RPMI8226 (cell line): ENCODE measurements around the gene MYOG.

Experiments
- DNase-seq: peaks from one replicate; pipeline ENCODE4 v3.0.0-alpha.2; 2015

MYOG gene

DNA sequence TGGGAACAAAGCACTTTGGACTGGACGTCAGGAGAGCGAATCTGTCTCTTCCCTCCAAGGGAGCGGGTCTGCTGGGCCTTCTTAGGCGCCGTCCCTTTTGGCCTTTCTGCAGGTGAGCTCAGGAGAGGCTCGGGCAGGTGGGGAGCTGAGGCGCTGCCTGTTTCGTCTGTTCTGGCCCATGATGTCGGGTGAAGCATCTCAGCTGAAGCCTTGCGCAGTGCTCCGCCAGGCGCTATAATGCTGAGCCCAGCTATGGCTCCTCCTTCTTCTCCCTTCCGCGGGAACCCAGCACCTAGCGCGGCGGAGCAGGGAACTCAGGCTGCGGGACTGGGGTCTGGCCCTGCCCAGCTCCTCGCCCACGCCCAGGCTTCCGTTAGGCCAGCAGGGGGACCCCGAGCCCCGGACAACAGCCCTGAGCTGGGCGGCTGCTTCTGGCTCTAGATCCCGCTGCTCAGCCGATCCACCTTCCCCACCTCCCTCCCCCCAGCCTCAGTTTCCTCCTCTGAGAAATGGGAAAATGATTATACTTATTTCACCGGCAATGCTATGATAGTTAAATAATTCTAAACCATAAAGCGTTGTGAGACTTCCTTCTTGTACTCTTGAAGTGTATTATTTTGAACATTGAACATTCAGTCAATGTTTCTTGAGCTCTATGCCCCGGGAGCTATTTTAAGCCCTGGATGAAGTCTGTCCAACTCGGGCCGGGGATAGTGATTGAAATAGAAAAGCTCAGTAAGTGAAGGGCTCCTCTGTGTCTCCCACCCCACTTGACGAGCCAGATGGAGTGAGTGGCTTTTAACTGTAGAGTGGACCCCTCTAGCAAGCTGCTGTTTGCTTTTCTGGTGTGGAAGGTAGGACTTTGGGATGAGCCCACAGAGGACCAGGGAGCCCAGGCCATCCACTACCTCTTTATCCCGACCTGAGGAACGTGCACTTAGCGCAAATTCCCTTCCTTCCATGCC is 32.1 kb upstream of the MYOG start:
- DNase-seq = peak; percentile 70

DNA sequence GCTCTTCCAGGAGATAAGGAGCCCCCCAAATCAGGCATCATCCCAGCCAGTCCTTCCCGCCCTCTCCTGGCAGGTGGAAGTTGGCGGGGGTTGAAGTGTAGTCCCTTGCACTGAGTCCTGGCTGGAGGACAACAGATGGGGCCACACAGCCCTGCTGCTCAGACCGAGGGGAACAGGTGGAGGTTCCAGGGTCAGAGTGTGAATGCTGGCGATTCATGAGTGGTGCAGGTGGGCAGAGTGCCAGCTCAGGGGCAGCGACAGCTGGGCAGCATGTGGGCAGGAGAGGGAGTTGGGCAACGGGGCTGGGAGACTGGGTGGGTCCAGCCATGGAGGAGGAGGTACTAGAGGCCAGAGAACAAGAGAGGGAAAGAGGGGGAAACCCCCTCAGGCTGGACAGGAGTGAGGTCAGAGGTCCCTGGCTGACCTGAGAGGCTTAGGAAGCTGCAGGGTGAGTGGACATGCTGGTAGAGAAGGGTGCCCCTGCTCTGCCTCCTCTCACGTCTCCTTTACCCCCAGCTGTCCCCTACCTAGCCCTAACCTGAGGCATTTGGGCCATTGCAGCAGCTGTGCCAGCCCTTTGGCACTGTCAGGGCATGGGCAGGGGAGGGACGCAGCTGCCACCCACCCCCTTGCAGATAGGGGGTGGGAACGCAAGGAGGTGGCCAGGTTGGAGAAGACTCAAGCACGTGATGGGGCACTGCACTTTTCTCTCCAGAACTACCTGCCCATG is 30.4 kb upstream of the MYOG start:
- peak; percentile 33 for DNase-seq

DNA sequence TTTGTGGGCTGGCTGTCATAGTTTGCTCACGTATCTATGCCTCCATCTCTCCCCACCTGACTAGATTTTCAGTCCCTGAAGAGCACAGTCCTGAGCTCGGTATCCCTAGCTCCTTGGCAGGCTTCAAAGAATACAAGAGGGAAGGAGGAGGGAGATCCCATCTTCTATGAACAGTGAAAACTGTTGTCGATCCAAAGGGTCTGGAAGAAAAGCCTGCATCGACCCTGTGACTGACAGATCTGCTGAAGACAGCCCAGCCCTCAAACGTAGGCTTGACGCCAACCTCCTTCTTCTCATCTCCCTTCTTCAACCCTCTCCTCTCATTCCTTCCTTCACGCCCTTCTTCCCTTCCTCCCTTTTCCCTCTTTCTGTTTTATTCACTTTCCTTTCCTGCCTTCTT is 28.4 kb upstream of the MYOG start:
- no peak for DNase-seq

DNA sequence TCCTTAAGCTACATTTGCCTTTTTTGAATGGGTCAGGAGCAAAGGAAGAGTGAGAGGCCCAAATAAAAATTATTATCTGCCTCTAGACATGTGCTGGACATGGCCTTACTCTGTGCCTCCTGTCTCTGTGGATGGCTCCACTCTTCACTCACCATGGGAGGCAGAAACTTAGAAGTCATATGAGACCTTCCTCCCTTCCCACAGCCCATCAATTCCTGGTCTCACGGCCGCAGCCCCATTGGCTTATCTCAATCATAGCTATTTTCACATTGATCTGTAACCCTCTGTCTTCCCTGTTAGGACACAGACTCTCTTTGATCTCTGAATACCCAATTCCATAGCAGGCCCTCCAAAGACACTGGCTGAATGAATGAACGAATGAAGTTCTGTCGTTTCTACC is 27.5 kb upstream of the MYOG start:
- no peak for DNase-seq

DNA sequence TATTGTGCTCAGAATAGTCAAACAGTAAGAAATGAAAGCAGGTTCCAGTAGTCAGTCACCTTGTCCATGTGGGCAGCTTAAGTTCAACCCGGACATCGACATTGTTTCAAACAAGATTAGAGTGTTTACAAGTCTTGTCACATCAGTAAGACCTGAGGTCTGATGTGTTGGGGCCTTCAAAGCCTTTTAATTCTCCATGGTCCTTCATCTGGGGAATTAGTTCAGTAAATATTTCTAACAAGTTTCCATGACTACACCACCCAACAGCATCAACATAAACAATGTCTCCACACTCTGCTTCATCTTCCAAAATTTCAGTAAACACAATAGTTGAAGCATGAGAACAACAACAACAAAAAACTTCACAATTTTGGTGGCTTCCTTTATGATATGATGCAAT is 26.7 kb upstream of the MYOG start:
- DNase-seq = no peak

DNA sequence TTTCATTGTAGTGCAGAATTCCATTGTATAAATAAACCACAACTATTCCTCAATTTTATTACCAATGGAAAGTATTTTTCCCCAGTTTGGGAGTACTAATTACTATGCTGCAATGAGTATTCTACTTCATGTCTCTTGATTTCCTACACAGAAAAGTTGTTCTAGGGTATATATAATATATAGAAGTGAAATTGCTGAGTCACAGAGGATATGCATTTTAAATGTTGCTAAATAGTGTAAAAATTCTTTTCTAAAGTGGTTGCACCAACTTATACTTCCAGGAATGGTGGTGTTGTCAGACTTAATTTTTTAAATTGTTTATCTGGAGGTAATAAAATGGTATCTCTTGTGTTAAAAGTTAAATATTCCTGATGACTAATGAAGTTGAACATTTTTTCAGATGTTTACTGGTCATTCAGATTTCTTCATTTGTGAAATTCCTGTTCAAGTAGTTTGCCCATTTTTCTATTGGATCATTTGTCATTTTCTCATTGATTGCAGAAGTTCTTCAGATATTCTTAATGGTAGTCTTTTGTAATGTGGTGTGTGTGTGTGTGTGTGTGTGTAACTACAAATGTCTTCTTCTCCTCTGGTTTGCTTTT is 19.1 kb upstream of the MYOG start:
- DNase-seq = no peak

DNA sequence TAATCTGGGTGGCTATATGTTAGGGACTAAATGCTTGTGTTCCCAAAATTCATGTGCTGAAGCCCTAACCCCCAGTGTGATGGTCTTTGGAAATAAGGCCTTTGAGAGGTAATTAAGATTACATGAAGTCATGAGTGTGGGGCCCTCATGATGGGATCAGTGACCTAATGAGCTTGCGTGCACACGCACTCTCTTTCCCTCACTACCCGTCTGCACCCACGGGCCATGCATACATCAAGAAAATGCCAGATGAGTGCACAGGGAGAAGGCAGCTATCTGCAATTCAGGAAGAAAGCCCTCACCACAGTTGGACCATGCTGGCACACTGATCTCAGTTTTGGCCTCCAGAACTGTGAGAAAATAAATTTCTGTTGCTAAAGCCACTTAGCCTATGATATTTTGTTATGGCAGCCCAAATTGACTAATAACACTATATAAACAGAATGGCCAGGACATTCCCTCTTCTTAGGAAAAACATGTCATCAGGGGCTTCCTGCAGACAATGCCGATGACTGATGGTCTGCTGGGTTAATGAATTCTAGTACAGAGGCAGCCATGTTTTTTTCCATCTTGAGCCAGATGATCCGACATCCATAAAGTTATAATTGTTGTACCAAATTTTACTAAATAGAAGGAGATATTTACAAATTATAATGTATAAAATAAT is 18.1 kb upstream of the MYOG start:
- DNase-seq = no peak

DNA sequence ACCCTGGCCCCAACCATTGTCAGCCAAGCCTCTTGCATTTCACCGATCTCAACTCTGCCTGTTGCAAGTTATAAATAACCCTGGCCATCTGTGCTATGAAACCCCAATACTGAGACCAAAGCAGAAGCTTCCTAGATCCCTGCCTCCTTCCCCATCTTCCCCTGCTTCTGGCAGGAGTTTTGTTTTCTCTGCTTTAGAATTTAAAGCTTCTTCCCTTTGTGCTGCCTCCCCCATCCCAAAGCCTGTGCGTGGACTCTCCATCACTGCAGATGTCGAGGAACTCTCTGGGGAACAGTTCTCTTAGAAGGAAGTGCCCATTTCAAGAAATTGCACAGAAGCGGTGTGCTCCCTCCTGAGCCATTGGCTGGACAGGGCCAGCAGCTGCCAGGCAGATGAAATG is 17.4 kb upstream of the MYOG start:
- DNase-seq = no peak

DNA sequence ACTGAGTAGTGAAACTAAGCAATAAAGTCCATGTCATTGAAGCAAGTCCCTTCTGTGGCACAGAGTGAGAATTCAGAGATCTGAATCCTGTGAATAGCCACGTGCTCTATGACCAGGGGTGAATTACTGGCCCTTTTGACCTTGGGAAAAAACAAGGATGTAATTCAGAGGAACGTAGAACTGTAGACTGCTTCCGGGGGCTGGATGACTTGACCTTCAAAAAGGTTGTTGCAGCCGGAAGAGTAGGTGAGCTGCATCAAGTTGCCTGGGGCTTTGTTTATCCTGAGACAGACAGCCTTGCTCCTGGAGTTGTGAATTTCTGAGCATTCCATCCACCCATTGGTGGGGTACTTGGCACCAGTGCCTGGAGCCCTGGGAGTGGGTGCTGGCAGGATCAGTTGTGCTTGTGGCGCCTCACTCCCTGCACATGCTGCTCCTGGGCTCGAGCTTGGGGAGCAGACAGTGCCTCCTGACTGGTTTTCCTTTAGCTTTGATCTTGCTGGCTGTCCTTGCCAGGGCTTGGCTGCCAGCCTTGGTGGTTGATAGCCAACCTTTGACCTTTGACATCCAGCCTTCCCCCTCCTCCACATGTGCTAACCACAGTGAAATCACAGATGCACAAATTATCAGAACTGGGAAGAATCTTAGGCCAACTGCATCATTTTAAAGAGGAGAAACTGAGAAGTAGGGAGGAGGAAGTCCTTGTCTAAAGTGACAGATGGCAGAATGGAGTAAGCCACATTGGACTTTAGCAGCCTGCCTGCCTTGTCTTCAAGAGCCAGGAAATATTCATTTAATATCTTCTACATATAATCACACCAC is 16.2 kb upstream of the MYOG start:
- no peak for DNase-seq

DNA sequence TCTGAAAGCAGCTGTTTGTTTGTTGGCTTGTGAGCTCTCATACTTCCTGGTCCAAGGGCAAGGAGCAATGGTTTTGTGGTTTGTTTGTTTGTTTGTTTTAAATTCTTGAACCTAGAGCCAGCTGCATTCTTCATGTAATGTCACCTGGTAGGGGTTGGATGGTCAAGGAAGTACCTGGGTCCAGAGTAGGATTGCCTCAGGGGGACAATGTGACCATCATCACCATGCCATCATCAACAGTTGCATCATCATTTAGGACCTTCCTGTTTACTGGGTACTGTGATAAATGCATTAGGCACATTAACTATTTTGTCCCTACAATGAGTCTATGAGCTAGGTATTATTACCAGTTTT is 14.7 kb upstream of the MYOG start:
- no peak for DNase-seq

DNA sequence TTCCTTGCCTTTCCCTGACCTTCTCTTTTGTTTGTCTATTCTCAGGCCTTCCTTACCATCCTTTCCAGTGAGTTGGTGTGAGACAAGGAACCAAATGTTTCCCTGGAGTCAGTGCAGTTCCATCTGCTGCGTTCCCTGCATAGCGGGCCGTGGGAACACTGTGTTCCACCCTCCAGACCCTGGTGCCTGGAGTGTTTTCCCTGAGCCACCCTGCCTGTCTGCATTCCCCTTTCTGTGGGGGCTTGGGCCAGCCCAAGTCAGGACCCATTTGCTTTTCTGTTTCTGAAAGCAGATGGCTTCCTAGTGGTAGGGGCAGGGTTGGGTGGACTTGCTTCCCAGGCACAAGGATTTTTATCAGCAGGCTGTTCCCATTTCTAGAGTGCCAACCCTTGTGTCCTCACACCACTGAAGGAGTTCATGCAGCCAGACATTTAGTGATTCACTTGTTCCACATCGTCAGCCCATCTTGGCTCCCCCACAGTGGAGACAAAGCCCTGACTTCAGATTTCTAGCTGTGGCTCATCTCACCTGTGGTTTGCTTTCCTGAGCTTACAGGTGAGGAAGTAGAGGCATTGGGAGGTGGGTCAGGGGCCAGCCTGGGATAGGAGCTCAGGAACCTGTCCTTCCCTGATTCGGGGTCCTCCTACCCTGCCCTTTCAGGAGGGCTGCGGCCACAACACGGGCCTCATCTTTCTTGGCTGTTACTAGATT is 14.1 kb upstream of the MYOG start:
- DNase-seq = no peak

DNA sequence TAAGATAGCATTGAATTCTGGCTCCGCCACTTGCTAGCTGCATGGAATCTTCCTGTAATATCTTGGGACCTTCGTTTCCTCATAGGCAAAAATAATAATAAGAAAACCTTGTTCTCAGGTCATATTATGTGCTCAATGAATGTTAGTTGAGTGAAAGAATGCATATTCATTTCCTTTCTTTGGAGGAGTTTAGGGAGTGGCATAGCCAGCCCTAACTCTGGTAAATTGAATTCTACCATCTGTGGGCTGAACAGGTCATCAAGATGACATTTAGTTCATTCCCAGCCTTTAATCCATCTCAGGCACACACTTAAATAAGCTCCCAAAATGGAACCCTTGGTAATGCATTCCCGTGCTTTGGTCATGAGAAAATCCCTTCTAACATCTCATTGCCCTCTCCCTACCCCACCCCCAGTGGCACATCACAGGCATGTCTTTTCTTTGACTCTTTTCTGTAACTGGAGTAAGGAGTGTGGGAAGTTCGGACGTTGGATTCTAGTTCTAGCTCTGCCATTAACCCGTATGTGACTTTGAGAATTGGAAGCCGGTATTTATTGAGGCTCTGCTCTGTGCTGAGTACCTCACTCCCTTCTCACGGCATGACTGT is 13.2 kb upstream of the MYOG start:
- no peak for DNase-seq

DNA sequence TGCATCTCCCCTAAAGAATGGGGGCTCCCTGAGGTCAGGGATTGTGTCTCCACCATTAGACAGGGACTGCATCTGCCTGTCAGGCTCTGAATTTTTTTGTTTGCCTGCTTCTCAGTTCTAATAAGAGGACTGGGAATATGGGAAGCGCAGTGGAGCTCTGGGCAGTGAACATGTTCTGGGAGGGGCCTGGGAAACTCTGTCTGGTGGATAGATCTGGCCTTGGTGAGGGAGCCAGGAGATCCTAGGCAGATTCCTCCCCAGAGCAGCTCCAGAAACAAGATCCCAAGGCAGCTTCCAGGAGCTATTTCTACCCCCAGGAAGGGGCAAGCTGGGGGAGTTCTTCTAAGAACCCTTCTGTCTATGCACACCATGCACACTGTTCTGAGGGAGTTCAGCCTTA is 12.6 kb upstream of the MYOG start:
- DNase-seq = no peak

DNA sequence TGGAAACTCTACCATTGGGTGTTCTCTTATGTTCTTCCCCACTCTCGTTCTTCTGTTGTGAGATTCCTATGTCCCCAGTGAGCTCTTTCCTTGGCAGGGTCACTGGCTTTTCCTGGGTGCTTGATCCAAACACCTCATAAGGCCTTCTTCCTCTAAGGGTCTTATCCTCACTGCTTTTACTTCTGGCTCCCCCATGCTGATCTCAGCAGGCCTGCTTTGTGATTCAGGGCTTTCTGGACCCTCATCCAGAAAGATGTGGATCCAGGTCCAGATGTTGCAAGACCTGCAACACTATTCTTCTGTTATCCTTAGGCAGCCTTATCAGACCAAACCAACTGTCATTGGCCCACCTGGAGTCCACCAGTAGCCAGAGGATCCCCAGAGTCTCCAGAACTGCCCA is 11.2 kb upstream of the MYOG start:
- DNase-seq = no peak

DNA sequence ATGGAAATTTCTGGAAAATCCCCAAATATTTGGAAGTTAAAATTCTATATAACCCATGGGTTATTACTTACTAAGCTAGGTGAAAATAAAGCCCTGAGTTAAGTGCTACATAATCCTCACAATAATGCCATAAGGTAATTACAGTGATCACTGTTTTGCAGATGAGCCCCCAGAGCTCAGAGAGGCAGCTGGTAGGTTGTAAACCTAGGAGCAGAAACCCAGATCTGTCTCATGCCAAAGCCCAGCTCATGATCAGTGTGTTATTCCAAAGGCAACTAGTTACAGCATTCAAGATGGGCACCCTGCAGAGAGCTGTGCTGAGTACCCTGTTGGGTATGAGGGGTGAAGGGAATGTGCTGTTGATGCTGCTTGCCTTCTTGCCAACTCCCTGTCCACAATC is 10.8 kb upstream of the MYOG start:
- no peak for DNase-seq

DNA sequence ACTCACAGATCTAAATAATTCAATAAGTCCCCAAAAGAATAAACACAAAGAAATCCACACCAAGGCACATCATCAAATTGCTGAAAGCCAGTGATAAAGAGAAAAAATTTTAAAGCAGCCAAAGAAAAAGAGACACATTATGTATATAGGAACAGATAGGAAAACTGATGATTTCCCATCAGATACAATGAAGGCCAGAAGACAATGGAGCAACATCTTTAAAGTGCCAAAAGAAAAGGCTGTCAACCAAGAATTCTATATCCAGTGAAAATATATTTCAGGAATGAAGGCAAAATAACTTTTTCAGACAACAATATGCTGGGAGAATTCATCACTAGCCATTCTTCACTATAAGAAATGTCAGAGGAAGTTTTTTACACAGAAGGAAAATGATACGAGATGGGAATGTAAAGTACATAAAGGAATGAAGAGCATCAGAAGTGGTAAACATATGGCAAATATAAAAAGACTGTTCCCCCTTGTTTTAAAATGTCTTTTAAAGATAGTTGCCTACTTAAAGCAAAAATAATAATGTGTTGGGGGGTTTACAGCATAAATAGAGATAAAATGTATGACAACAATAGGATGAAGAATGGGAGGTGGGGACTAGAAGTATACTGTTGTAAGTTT is 9.4 kb upstream of the MYOG start:
- DNase-seq = no peak

DNA sequence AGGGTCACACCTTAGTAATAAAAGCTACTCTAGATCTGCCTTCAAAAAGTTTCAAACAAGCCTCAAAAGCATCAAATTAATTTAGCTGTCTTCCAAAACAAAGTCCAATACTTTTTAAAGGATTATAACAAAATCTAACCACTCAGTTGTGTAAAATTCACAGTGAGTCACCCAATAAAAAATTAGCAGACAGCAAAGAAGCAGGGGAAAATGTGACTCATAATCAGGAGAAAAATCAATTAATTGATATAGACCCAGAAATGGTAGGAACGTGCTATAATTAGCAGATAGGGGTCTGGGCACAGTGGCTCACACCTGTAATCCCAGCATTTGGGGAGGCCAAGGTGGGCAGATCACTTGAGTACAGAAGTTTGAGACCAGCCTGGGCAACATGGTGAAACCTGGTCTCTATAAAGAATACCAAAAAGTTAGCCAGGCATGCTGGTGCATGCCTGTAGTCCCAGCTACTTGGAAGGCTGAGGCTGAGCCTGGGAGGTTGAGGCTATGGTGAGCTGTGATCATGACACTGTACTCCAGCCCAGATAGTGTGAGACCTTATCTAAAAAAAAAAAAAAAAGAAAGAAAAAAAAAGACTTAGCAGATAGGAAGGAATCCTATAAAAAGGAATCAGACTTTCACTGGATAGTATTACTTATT is 8.1 kb upstream of the MYOG start:
- no peak for DNase-seq

DNA sequence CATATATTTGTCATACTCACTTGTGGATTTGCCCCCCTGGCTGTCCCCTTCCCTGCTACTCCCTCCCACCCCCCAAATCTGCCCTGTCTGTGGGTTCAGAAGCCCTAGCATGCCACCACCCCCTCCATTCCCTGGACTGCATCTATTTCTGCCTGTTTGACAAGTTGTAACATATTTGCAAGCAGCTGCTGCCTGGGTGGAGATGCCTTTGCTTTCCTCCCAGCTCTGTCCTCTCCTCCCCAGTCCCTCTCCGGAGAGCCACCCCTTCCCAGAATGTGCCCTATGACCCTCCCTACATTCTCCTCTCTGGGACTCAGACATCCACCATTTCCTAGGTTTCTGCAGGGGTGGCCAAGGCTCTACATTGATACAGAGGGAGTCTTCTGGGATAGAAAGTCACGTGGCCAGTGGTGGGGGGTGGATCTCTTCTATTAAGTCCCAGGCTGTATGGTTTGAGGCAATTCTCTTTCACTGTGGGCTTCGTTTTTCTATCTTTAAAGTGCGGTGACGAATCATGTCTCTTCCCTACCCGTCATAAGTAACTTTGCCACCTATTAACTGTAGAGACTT is 6.0 kb upstream of the MYOG start:
- no peak for DNase-seq

DNA sequence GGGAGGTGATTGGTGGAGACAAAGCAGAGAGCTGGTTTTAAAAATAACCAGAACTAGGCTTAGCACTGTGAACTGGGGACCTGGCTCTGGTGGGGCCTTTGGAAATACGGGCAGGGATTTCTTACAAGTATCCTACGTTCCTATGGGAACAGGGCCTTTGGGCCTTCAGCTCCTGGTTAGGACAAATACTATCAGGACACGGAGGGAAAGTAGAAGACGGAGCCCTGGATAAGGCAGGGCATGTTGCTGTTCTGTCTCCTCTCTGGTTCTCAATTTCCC is 5.3 kb upstream of the MYOG start:
- DNase-seq = no peak
